ENCODE results near the gene GOSR1.
"Not testable (repeated sequence)": the region's sequence is repeated elsewhere in the genome, so short reads cannot be mapped to it uniquely, and the experiment has no call there.

Gene GOSR1

GRCh38 chr17:30477083-30477773 is at the start of gene GOSR1:
Gene GOSR1, plus strand, starts transcription at chr17:30477408. Its CDS starts 26 bp downstream, at chr17:30477434.
- peak; percentile 84 for DNase-seq

- no peak for DNase-seq
Measured at GRCh38 chr17:30427611-30428010, 49.6 kb upstream of the GOSR1 start.

GRCh38 chr17:30429155-30429554 is 48.1 kb upstream of the GOSR1 start:
- no peak for DNase-seq

GRCh38 chr17:30433514-30433913 is 43.7 kb upstream of the GOSR1 start:
- DNase-seq, result peak; percentile 95

- DNase-seq, result no peak
Measured at GRCh38 chr17:30436729-30437128, 40.5 kb upstream of the GOSR1 start.

- no peak for DNase-seq
Measured at GRCh38 chr17:30443721-30444120, 33.5 kb upstream of the GOSR1 start.

- not testable (repeated sequence) for DNase-seq
Measured at GRCh38 chr17:30446640-30447039, 30.6 kb upstream of the GOSR1 start.

GRCh38 chr17:30449480-30449879 is 27.7 kb upstream of the GOSR1 start:
- DNase-seq, result no peak

GRCh38 chr17:30450125-30451027 is 26.8 kb upstream of the GOSR1 start:
- no peak for DNase-seq

- DNase-seq, result no peak
Measured at GRCh38 chr17:30454635-30455034, 22.6 kb upstream of the GOSR1 start.

GRCh38 chr17:30458371-30458770 is 18.8 kb upstream of the GOSR1 start:
- DNase-seq, result no peak

- not testable (repeated sequence) for DNase-seq
Measured at GRCh38 chr17:30458797-30459413, 18.3 kb upstream of the GOSR1 start.

GRCh38 chr17:30468465-30468864 is 8.7 kb upstream of the GOSR1 start:
- no peak for DNase-seq

- DNase-seq, result no peak
Measured at GRCh38 chr17:30472238-30472890, 4.8 kb upstream of the GOSR1 start.

- DNase-seq, result no peak
Measured at GRCh38 chr17:30475206-30475605, 2.0 kb upstream of the GOSR1 start.

- DNase-seq, result no peak
Measured at GRCh38 chr17:30476726-30477082, 504 bp upstream of the GOSR1 start.

- no peak for DNase-seq
Measured at GRCh38 chr17:30477774-30478115, 537 bp downstream of the GOSR1 start.

GRCh38 chr17:30482555-30482954 is 5.3 kb downstream of the GOSR1 start:
- DNase-seq, result no peak

- no peak for DNase-seq
Measured at GRCh38 chr17:30483159-30483558, 6.0 kb downstream of the GOSR1 start.

- DNase-seq, result no peak
Measured at GRCh38 chr17:30493780-30494179, 16.6 kb downstream of the GOSR1 start.

GRCh38 chr17:30495586-30495985 is 18.4 kb downstream of the GOSR1 start:
- no peak for DNase-seq

GRCh38 chr17:30503558-30503957 is 26.4 kb downstream of the GOSR1 start:
- DNase-seq, result no peak

GRCh38 chr17:30505868-30506417 is 28.7 kb downstream of the GOSR1 start:
- DNase-seq, result no peak

All from NCI-H2029 treated with DMSO at 0.1 percent for 48 hours (cell line).